Measurements from ENCODE around the gene EFCAB14.
A peak's percentile ranks its signal among the peaks of the same experiment; 100 is the strongest.
"Not testable (repeated sequence)": the region's sequence is repeated elsewhere in the genome, so short reads cannot be mapped to it uniquely, and the experiment has no call there.

EFCAB14 gene

DNA sequence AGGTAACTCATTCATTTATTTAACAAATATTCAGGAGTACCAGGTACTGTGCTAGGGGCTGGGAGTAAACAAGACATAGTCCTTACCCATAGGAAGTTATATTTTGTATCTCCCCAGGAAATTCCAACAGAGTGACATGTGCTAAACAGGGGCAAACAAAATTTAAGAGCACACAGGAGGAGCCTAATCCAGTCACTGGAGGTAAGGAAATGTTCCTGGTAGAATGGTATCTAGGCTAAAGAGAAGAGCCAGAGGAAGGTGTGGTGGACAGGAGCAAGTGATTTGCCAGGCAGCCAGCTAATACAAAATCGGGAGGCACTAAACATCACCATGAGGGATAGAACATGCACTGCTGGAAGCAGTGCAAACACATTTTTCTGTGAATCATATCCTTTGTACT, 36.9 kb downstream of the EFCAB14 start:
- DNase-seq = no peak

DNA sequence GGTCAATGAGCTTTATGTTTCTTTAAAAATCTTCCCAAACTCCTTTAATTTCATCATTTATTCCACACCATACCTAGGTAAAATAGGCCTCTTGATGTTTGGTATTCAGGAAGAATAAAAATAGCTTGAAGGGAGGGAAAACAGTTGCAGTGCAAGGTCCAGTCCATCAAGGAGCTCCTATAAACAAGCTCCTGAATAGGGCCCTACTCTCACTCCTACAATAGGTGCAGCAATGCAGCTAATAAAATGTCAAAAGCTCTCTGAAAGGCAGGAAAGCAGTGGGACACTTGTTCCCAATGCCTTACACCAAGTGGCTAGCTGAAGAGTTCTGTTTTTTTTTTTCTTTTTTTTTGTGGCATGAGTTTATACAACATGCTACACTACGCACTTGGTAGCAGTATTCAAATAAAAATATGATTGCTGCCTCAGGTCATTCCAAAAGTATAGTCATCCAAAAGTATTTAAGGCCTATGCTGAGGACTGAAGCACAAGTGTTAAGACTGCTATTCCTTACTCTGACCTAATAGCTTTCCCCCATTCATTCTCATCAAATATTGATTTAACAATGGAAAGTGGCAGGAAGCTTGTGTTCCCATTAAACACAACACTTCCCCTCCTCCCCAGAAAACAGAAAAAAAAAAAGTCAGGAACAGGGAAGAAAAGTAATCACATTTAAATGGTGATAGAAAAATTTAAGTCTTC, 37.4 kb downstream of the EFCAB14 start:
- DNase-seq = no peak

DNA sequence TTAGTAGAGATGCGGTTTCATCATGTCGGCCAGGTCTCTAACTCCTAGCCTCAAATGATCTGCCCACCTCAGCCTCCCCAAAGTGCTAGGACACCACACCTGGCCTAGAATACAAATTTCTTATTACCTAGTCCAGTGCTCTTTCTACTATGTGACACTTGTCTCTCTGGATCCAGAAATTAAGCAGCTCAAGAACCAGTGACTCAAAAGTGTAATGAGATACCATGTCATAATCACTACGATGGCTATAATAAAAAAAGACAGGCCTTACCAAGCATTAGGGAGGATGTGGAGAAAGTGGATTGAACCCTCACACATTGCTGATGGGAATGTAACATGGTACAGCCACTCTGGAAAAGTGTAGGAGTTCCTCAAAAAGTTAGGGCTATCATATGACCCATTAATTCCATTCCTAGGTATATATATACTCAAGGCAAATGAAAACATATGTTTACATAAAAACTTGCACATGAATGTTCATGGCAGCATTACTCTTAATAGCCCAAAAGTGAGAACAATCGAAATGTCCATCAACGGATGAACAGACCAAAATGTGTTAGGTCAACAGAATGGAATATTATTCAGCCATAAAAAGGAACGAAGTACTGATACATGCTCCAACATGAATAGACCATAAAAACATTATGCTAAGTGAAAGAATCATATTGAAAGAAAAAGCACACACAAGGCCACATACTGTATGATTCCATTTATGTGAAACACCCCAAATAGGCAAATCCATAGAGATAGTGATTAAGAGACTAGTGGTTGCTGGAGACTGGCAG, 38.9 kb downstream of the EFCAB14 start:
- no peak for DNase-seq

DNA sequence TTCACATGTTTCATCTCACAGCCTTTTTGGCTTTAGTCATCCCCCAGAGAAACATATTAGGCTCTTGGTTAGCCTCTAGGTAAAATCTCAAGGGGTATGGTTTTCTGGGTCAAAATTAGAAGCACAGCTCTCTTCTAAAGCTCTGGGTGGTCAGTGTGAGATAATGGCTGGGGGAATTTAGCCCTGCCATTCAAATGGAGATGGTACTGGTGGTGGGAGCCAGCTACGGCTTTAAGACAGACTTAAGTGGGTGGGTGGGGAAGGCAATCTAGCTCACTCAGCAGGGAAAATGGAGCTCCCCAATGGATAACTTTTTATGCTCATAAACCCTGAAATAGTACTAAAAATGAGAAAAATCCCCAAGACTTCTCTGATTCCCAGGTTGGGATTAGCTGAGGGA, 41.6 kb downstream of the EFCAB14 start:
- no peak for DNase-seq

DNA sequence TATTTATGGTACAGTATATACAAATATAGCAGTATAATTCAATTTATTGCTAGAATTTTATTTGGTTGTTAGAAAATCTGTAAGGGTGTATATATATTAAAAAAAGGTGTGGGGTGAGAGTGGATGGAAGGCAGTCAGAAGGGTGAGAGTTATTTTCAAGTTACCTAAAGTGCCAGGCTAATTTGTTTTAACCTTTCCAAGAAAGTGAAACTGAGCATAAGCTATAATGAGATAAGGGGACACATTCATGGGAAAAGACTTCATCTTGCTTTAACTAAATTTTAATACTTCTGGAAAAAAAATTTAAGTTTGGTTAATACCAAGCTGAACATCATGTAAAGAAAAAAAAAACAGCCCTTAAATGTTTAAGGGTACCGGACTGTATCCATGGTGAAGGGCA, 42.4 kb downstream of the EFCAB14 start:
- DNase-seq = no peak

DNA sequence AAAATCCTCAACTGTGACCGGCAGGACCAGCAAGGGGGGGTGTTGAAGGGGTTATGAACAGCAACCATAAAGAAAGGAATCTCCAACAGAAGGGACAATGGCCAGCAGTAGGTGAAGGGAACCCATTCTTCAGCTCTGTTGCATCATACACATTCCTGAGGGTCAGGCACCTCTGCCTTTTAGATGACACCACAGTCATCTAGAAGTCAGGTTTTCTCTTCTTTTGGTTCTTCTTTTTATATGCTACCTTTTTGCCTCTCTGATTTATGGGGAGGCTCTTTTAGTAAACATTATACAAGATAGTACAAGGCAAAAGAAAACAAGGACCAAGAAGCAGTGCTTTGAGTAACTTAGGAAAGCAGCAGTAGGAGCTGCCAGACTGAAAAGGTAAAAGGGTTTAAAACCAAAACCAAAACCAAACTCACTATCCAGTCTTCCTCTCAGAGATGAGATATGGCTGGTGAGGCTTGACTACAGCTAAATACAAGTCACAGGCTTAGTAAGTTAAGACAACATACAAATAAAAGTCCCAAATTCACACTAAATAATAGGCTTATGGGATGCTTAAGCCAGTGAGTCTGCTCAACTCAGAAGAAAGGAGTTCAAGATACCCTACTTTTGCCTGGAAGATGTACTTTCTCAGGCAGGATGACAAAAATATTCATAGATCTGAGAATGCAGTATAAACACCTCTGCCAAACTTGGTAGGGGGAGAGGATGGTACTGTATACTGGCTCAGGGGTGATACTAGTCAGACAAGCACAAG, 43.2 kb downstream of the EFCAB14 start:
- DNase-seq = no peak

DNA sequence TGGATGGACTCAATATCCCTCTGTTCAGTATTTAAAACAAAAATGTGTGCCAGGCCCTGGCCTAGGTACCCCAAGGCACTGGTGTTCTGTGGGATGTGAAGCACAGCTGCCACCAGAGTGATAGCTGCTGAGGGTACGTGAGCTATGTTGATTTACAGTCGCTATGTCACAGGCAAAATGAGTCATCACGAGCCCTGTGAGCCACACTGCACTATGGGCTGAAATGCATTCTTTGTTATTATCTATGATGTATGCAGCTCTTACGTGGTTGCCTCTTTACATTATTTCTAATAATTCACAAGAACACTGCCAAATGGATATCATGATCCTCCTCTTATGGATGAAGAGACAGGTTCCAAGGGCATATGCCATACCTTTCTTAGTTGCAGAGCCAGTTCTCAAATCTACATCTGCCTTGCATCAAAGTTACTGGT, 45.1 kb downstream of the EFCAB14 start:
- no peak for DNase-seq

DNA sequence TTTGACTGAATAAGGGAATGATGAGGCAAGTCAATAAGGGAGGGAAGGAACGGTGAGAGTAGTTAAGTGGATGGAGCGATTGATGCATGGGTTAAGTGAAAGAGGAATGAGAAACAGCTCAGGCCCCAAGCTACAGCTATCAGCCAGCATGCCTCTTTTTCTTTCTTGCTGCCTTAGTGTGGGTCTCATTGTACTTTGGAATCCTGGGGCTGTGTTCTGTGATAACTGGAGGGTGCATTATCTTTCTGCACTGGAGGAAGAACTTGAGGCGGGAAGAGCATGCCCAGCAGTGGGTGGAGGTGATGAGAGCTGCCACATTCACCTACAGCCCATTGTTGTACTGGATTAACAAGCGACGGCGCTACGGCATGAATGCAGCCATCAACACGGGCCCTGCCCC, 46.2 kb downstream of the EFCAB14 start:
- DNase-seq = no peak

DNA sequence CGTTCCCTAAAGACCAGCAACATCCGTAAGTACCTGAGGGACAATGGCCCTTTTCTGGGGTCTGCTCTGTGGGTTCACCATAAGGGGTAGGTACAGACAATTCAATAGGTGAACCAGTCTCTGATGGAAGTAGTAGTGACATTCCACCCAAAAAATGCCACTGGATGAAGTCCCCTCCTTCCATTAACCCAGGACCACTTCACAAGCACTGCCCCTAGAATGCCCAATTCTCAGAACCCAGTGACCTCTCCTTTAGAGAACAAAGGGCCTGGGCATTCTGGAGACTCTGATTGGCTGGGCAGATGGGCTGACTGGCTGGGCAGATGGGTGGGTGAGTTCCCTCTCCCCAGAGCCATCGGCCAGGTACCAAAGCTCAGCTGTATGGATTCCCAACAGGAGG, 47.4 kb downstream of the EFCAB14 start, which contains the start of gene TEX38:
TEX38 (plus strand) TSS at position 301 of the 400 bp plus-strand sequence; CDS start at position 382, 81 bp downstream.
- DNase-seq = no peak

DNA sequence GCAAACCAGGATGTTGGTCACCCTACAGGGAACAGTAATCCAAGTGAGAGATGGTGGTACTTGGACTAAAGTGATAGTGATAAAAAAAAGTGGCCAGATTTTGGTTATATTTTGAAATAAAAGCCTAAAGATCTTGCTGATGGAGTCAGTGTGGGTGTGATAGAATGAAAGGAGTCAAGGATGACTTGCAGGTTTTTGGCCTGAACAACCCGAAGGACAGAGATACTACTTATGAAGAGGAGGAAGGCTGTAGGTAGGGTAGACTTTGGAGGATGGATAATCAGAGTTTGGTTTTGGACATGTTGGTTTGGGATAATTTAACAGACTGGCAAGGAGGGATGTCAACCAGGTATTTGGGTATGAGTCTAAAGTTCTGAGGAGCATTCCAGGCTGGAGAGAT, 48.8 kb downstream of the EFCAB14 start:
- DNase-seq = no peak

DNA sequence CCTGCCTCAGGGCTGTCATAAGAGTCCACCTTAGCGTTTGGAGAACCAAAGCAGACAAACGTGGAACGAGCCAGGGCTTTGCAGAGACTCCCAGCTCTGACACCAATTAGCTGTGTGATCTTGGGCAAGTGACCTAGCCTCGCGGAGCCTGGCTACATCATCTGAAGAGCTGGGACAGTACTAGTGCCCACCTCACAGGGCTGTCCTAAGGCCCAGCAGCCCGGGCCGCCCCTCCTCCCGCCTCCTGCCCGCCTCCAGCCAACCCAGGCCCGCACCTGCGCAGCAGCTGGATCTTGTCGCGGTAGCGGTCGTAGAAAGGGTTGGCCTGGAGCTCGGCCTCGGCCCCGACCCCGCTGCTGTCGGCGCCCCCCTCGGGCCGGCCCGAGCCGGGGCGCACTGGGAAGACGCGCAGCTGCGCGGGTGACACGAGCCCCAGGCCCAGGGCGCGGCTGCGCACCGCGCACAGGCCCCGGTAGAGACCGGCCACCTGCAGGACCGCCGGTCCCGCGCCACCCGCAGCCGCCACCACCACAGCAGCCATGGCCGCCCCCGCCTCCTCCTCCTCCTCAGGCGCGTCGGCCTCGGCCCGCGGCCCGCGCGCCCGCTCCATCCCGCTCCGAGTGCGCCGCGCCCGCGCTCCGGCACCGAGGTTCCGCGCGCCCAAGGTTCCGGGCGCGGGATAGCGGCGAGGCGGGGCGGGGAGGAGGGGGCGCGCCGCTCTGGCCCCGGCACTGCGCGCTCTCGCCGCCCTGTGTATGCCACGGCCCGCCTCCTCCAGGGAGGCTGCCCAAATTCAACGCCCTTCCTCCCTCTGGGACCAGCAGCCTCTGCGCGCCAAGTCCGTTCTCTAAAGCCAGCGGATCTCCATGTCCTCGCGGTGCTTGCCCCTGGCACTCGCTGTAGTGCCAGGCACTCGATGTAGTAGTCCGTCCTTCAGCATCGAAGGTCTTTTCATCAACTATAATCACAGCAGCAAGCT, 50.8 kb downstream of the EFCAB14 start, which contains the start of gene ATPAF1:
ATPAF1 (minus strand) TSS at position 583 of the 979 bp plus-strand sequence; CDS start at position 541, 42 bp downstream.
- DNase-seq = peak; percentile 61

DNA sequence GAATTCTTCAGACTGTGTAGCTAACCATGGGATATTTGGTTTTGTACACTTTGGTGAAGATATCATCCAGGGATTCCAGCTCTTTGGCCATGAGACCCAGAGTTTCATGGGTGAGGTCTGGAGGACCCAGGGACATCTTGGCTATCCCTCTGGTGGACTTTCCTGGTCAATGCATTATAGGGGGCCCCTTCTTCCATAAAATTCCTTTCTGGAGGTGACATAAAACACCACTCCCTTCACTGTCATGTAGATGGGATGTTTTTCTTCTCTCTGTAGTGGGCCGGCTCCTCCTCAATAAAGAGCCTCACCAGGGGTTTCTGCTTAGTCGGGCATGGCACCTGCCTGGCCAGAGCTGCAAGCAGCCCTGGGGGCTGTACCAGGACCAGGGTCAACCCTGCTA, 52.9 kb downstream of the EFCAB14 start:
- DNase-seq = no peak

DNA sequence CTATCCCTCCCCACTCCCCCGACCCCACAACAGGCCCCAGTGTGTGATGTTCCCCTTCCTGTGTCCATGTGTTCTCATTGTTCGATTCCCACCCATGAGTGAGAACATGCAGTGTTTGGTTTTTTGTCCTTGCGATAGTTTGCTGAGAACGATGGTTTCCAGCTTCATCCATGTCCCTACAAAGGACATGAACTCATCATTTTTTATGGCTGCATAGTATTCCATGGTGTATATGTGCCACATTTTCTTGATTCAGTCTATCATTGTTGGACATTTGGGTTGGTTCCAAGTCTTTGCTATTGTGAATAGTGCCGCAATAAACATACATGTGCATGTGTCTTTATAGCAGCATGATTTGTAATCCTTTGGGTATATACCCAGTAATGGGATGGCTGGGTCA, 56.0 kb downstream of the EFCAB14 start:
- DNase-seq = not testable (repeated sequence)

DNA sequence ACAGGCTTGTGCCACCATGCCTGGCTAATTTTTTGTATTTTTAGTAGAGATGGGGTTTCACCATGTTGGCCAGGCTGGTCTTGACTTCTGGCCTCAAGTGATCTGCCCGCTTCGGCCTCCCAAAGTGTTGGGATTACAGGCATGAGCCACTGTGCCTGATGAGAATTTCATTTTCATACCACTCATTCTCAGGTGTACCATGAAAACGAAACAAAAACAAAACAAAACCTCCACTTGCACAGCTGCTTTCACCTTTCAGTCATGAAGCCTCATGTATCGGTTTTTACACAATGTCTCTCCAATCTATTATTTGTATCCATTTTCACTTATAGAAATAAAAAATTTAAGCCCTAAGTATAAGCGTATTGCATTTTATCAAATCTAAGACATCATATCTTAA, 58.8 kb downstream of the EFCAB14 start:
- DNase-seq = not testable (repeated sequence)

DNA sequence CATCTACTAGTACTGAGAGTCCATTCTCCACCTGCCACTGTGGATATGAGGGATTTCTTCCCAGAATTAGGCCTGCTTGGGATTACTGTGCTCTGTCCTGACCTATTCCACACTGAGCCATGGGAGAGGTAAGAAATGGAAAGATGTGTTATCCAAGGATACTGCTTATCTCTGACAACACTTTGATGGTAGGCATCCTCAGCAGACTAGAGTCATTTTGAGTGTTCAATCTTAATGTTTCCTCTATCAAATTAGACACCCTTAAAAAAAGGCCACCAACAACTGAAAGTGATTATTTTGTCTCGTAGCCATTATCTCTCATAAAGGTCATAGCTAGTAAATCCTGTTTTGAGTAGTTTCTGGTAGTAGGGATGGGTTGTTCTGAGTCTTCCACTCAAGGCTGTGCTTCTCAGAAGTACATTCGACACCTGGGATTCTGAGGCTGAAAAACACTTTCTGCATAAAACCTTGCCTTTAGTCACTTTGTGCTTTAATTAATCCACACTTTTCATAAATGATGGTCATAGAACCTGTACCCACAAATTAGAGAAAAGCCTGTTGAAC, 59.5 kb downstream of the EFCAB14 start:
- DNase-seq = no peak

DNA sequence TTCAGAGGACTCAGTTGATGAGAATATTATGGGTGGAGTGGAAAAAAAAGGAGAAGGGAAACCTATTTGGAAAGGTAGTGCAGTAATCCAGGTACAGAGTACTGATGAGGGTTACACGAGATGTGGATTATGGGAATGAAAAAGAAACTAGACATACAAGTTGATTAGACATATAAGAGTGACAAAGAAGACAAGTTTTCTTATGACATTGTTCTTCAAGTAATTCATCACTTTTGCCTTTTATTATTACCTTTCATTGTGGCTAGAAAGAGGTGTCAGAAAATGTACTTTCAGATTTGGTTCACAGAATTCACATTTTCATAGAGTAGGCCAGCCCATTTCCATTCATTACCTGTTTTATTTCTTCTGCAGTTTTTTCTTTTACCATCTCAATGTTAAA, 61.1 kb downstream of the EFCAB14 start:
- no peak for DNase-seq

DNA sequence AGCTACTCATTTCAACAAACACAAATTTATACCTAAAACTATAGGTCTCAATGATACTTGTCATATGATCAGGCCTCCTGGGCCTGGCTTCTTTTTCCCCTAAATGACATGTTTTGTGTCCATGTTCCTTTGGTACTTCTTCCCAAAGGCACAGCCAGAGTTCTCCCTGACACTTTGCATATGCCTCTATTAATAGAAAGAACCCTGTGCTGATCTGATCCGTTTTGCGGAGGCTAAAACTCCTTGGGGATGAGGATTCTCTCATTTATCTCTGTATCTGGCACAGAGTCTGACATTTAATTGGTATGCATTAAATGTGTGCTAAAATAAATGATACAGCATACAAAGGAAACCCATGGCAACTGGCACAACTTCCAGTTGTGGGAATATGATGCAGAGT, 62.3 kb downstream of the EFCAB14 start:
- no peak for DNase-seq

DNA sequence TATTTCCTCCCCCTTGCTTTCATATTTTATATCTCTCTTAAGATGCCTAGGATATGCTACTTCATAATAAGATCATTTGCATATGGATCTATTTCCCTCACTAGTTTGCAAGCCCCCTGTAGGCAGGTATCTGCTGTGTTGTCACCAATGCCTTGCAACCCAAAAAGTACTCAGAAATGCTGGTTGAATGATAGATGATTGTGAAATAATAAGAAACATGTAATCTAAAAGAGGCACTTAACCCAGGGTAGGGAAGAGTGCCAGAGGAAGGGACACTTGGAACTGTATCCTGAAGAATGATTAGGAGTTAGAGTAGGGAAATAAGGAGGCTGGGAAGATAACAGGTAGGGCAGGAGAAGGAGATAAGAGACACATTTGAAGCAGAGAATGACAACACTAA, 63.1 kb downstream of the EFCAB14 start:
- DNase-seq = no peak

DNA sequence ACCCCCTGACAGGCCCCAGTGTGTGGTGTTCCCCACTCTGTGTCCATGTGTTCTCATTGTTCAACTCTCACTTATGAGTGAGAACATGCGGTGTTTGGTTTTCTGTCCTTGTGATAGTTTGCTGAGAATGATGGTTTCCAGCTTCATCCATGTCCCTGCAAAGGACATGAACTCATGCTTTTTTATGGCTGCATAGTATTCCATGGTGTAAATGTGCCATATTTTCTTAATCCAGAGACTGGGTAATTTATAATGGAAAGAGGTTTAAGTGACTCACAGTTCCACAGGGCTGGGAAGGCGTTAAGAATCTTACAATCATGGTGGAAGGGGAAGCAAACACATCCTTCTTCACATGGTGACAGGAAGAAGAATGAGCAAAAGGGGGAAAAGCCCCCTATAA, 64.2 kb downstream of the EFCAB14 start:
- DNase-seq = not testable (repeated sequence)

DNA sequence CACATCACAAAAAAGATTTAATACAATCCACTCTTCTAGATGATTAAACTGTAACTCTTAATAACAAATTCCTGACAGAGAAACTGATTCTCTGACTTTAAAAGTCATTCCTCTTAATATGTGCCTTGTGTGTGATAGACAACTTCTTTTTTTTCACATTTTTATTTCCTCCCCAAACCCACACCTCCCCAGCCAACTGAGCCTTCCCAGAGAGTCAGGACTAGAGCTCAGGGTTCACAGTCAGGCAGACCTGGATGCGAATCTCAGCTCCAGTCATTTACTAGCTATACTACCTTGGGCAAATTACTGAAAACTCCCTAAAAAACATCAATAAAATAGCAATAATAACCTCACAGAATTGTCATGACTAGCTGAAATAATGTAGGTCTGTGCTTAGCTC, 64.9 kb downstream of the EFCAB14 start:
- no peak for DNase-seq

DNA sequence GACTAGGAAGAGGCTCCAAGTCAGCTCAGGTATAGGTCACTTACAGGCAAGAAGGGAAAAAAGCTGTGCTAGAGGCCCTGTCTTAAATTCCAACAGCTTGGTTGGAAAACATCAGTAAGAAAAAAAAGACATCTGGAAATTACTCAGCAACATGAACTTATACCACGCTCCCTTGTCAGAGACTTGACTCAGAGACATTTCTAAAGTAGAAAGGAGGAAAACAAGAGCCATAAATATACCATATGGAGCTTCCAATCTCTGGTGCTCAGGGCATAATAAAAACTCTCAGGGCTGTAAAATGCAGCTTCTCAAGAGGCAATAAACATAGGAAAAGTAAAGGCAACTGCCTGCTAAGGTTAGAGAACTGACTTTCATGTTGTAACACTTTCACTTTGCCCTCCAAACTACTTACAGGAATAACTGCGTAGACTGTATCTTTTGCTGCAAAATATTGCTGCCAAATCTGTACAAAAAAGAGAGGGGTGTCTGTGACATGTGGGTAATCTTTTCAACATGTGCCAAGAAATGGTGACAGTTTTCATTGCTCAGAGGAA, 65.4 kb downstream of the EFCAB14 start:
- no peak for DNase-seq
